Keratinocyte (primary cell): Measurements from ENCODE around the gene C2orf76. TPM values are rescaled to one million over a fixed set of nuclear protein-coding genes. Genes with fewer than 3 reads are reported as not detected.

Experiments
- DNase-seq: peaks from one replicate; pipeline ENCODE4 v3.0.0-alpha.2; 2011; ENCODE audit warnings: low read depth, missing footprints, low spot score
- FAIRE-seq: peaks from 2 replicates; lab custom pipeline; 2011; peaks lifted over from hg19 to GRCh38; lab: Jason Lieb, UNC
- H2AFZ ChIP-seq: 2 replicates; pipeline ENCODE4 v1.6.0; 2012; ENCODE audit warnings: low read length, control low read depth, inconsistent platforms; ENCODE audit not compliant: control insufficient read depth
- H3K27ac ChIP-seq: 2 replicates; pipeline ENCODE4 v1.5.1; 2011; ENCODE audit warnings: low read length; ENCODE audit not compliant: control insufficient read depth, insufficient read depth
- H3K27me3 ChIP-seq: 3 replicates; pipeline ENCODE4 v1.6.0; 2011; ENCODE audit warnings: low read length; ENCODE audit not compliant: control insufficient read depth, insufficient read depth; ENCODE audit errors: extremely low read depth
- H3K36me3 ChIP-seq, 2 experiments: 2 replicates in 1 of 2; 3 replicates in 1 of 2; pipeline ENCODE4 v1.5.1; 2011; ENCODE audit warnings: low read length in 2 of 2, mild to moderate bottlenecking in 1 of 2; ENCODE audit not compliant: control insufficient read depth in 2 of 2, insufficient read depth in 2 of 2; ENCODE audit errors: extremely low read depth in 1 of 2
- H3K4me1 ChIP-seq: 3 replicates; pipeline ENCODE4 v1.5.1; 2011; ENCODE audit warnings: low read length; ENCODE audit not compliant: control insufficient read depth, insufficient read depth; ENCODE audit errors: extremely low read depth
- H3K4me2 ChIP-seq: 3 replicates; pipeline ENCODE4 v1.6.0; 2011; ENCODE audit warnings: low read depth, low read length; ENCODE audit not compliant: control insufficient read depth, insufficient read depth; ENCODE audit errors: extremely low read depth
- H3K4me3 ChIP-seq, 3 experiments: fragments of 200-600 bp in 1 of 3; sonication (generic) in 1 of 3; 2 replicates in 2 of 3; 3 replicates in 1 of 3; pipeline ENCODE4 v1.5.1; 2011 to 2016; ENCODE audit warnings: low read length in 3 of 3, mild to moderate bottlenecking in 3 of 3, control low read depth in 2 of 3, inconsistent platforms in 1 of 3, low read depth in 1 of 3, mixed read lengths in 1 of 3, mixed run types in 1 of 3, moderate library complexity in 1 of 3; ENCODE audit not compliant: control insufficient read depth in 2 of 3, insufficient read depth in 2 of 3; ENCODE audit errors: extremely low read depth in 1 of 3
- H3K79me2 ChIP-seq: 2 replicates; pipeline ENCODE4 v1.6.0; 2012; ENCODE audit warnings: low read length; ENCODE audit not compliant: control insufficient read depth, insufficient read depth
- H3K9ac ChIP-seq: 3 replicates; pipeline ENCODE4 v1.6.0; 2011; ENCODE audit warnings: low read length; ENCODE audit not compliant: control insufficient read depth, insufficient read depth; ENCODE audit errors: extremely low read depth
- H3K9me1 ChIP-seq: 3 replicates; pipeline ENCODE4 v1.6.0; 2011; ENCODE audit warnings: low read length; ENCODE audit not compliant: control insufficient read depth, insufficient read depth; ENCODE audit errors: extremely low read depth
- H3K9me3 ChIP-seq: 2 replicates; pipeline ENCODE4 v1.5.1; 2012; ENCODE audit warnings: low read depth, low read length; ENCODE audit not compliant: control insufficient read depth
- H4K20me1 ChIP-seq: 3 replicates; pipeline ENCODE4 v1.6.0; 2011; ENCODE audit warnings: low read length; ENCODE audit not compliant: control insufficient read depth, insufficient read depth; ENCODE audit errors: extremely low read depth
- CTCF ChIP-seq, 3 experiments: IDR thresholded peaks in 1 of 3; conservative IDR thresholded peaks in 1 of 3; optimal IDR thresholded peaks in 1 of 3; 2 replicates in 2 of 3; 3 replicates in 1 of 3; pipeline versions ENCODE3 to v1.5.1; 2011; ENCODE audit warnings: low read length in 3 of 3, mild to moderate bottlenecking in 3 of 3, moderate library complexity in 2 of 3, control low read depth in 1 of 3, inconsistent platforms in 1 of 3; ENCODE audit not compliant: insufficient read depth in 2 of 3; ENCODE audit errors: extremely low read depth in 1 of 3
- EZH2 ChIP-seq: IDR thresholded peaks from one replicate; pipeline ENCODE4 v1.6.1; 2012; ENCODE audit warnings: inconsistent platforms, mild to moderate bottlenecking, low read length, moderate library complexity
- dilution Hi-C: fragments of 300-500 bp; cut with MboI; formaldehyde crosslinking; loops from one replicate; pipeline ENCODE4 v1.7.0; 2020; ENCODE audit warnings: low sequenced_read_pairs; ENCODE audit not compliant: extremely low pct_ligation_motif_present
- polyA plus RNA-seq, 5 experiments: library from polyadenylated mRNA; depleted of rRNA in 3 of 5; stranded (reverse) in 3 of 5; stranded (forward) in 1 of 5; unstranded in 1 of 5; fragments of >200 nt; gene quantifications; 1 replicate in 1 of 5; 2 replicates in 3 of 5; 3 replicates in 1 of 5; pipeline versions ENCODE4 v1.2.1 to v1.2.3, GENCODE V29; 2011 to 2012; ENCODE audit warnings: missing spikeins in 2 of 5, low read depth in 1 of 5, low replicate concordance in 1 of 5

The C2orf76 gene
- polyA plus RNA-seq, 1 donor (not counting 4 experiments of a cell fraction or from before 2014, with no cell fraction given), result 17.9 TPM

- Histone ChIP-seq H3K27me3 (no peaks in the 10 kb centered on the region), H3K4me1 (no peaks in the 10 kb centered on the region), H3K36me3 (no peaks in the 10 kb centered on the region), H3K79me2 (no peaks in the 10 kb centered on the region), H3K27ac (no peak overlapping the region), H4K20me1 (no peaks in the 10 kb centered on the region), H3K4me3 (no peak overlapping the region), H2AFZ (no peak overlapping the region), H3K9me3 (no peaks in the 10 kb centered on the region), H3K9me1 (no peaks in the 10 kb centered on the region), H3K9ac (no peak overlapping the region), H3K4me2 (no peak overlapping the region)
- dilution Hi-C loops, result no loop called here
- TF ChIP-seq EZH2 (no peak), CTCF (optimal IDR thresholded peaks at IDR 0.05 in 1 of 3, IDR thresholded peaks at IDR 0.05 in 1 of 3, conservative IDR thresholded peaks at IDR 0.05 in 1 of 3; ENCODE audit: extremely low read depth in 1 of 3, insufficient read depth in 2 of 3, low read length in 3 of 3) (no peak)
- no peak for FAIRE-seq
- no peak for DNase-seq
These were observed 73.4 kb downstream of the C2orf76 start for GRCh38 chr2:119293254-119293653.

- Histone ChIP-seq H3K79me2 (no peaks in the 10 kb centered on the region), H4K20me1 (no peaks in the 10 kb centered on the region), H3K27ac (no peak overlapping the region), H3K9me1 (no peaks in the 10 kb centered on the region), H3K4me3 (no peak overlapping the region), H3K9me3 (no peaks in the 10 kb centered on the region), H3K9ac (no peak overlapping the region), H3K27me3 (no peaks in the 10 kb centered on the region), H3K4me1 (no peaks in the 10 kb centered on the region), H2AFZ (no peak overlapping the region), H3K4me2 (no peak overlapping the region), H3K36me3 (no peaks in the 10 kb centered on the region)
- TF ChIP-seq EZH2 (no peak), CTCF (optimal IDR thresholded peaks at IDR 0.05 in 1 of 3, IDR thresholded peaks at IDR 0.05 in 1 of 3, conservative IDR thresholded peaks at IDR 0.05 in 1 of 3; ENCODE audit: extremely low read depth in 1 of 3, insufficient read depth in 2 of 3, low read length in 3 of 3) (no peak)
- dilution Hi-C loops, result no loop called here
- no peak for FAIRE-seq
- no peak for DNase-seq
These were observed 74.4 kb downstream of the C2orf76 start for GRCh38 chr2:119292226-119292625.
